ENCODE results near the gene HNRNPAB. TPM values are rescaled to one million over a fixed set of nuclear protein-coding genes. Genes with fewer than 3 reads are reported as not detected.
A peak's percentile ranks its signal among the peaks of the same experiment; 100 is the strongest.
"Not testable (repeated sequence)": the region's sequence is repeated elsewhere in the genome, so short reads cannot be mapped to it uniquely, and the experiment has no call there.

The HNRNPAB gene
- total RNA-seq, 1 donor, result 40.9 TPM

DNA sequence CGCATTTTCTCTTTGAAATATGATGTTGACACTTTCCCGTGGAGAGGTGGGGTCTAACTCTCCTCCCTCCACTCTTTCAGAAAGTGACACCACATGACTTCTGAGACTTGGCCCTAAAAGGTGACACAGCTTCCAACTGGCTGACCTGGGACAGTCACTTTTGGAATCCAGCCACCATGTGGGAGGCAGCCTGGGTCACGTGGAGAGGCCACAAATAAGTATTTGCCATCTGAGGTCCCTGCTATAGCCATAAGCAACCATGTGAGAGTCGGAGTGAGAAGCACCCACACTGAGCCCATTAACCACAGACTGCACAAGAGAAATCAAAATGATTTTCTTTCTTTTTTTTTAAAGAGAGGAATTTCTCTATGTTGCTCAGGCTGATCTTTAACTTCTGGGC lies 32.3 kb downstream of the HNRNPAB start:
- no peak overlapping the region for H3K27ac ChIP-seq (ENCODE audit: low read depth, low read length)
- TF ChIP-seq, protein P1, sequence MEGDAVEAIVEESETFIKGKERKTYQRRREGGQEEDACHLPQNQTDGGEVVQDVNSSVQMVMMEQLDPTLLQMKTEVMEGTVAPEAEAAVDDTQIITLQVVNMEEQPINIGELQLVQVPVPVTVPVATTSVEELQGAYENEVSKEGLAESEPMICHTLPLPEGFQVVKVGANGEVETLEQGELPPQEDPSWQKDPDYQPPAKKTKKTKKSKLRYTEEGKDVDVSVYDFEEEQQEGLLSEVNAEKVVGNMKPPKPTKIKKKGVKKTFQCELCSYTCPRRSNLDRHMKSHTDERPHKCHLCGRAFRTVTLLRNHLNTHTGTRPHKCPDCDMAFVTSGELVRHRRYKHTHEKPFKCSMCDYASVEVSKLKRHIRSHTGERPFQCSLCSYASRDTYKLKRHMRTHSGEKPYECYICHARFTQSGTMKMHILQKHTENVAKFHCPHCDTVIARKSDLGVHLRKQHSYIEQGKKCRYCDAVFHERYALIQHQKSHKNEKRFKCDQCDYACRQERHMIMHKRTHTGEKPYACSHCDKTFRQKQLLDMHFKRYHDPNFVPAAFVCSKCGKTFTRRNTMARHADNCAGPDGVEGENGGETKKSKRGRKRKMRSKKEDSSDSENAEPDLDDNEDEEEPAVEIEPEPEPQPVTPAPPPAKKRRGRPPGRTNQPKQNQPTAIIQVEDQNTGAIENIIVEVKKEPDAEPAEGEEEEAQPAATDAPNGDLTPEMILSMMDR (IDR thresholded peaks at IDR 0.05; ENCODE audit: extremely low read depth, low read depth, low read length), result no peak
- no peak overlapping the region for H3K4me2 ChIP-seq (ENCODE audit: insufficient read depth, low read length)
- no peak overlapping the region for H3K4me3 ChIP-seq (ENCODE audit: insufficient read depth, low read length)
- H4K20me1 ChIP-seq (ENCODE audit: insufficient read depth, low read length), result no peaks in the 10 kb centered on the region
- H3K27me3 ChIP-seq (ENCODE audit: insufficient read depth, low read length), result no peaks in the 10 kb centered on the region
- peak; percentile 1 for DNase-seq (ENCODE audit: insufficient read length, low spot score, missing footprints)
- peaks cover 4% of the 10 kb centered on the region for H3K79me2 ChIP-seq (ENCODE audit: insufficient read depth, low read length)
- no peaks in the 10 kb centered on the region for H3K36me3 ChIP-seq (ENCODE audit: insufficient read depth, low read length)
- no peaks in the 10 kb centered on the region for H3K9me3 ChIP-seq (ENCODE audit: low read depth, low read length)
- no peak overlapping the region for H2AFZ ChIP-seq (ENCODE audit: low read length)
- peaks cover 11% of the 10 kb centered on the region for H3K4me1 ChIP-seq (ENCODE audit: insufficient read depth, low read length)

GRCh38 chr5:178237431-178238312 lies 33.3 kb downstream of the HNRNPAB start:
- H2AFZ ChIP-seq (ENCODE audit: low read length), result no peak overlapping the region

GRCh38 chr5:178238313-178238635 lies 33.9 kb downstream of the HNRNPAB start:
- Histone ChIP-seq H3K36me3 (ENCODE audit: insufficient read depth, low read length) (no peaks in the 10 kb centered on the region), H3K4me3 (ENCODE audit: insufficient read depth, low read length) (no peak overlapping the region), H3K4me1 (ENCODE audit: insufficient read depth, low read length) (peaks cover 9% of the 10 kb centered on the region), H3K27ac (ENCODE audit: low read depth, low read length) (no peak overlapping the region), H4K20me1 (ENCODE audit: insufficient read depth, low read length) (no peaks in the 10 kb centered on the region), H2AFZ (ENCODE audit: low read length) (no peak overlapping the region), H3K27me3 (ENCODE audit: insufficient read depth, low read length) (no peaks in the 10 kb centered on the region), H3K4me2 (ENCODE audit: insufficient read depth, low read length) (no peak overlapping the region), H3K79me2 (ENCODE audit: insufficient read depth, low read length) (no peaks in the 10 kb centered on the region), H3K9me3 (ENCODE audit: low read depth, low read length) (no peaks in the 10 kb centered on the region)
- TF ChIP-seq, protein P1 (IDR thresholded peaks at IDR 0.05; ENCODE audit: extremely low read depth, low read depth, low read length), result no peak
- peak; percentile 51 for DNase-seq (ENCODE audit: insufficient read length, low spot score, missing footprints)

More at GRCh38 chr5:178237431-178238312, 33.3 kb downstream of the HNRNPAB start:
- DNase-seq (ENCODE audit: insufficient read length, low spot score, missing footprints), result peak; percentile 89
- Histone ChIP-seq H3K36me3 (ENCODE audit: insufficient read depth, low read length) (no peaks in the 10 kb centered on the region), H4K20me1 (ENCODE audit: insufficient read depth, low read length) (no peaks in the 10 kb centered on the region), H3K27ac (ENCODE audit: low read depth, low read length) (no peak overlapping the region), H3K27me3 (ENCODE audit: insufficient read depth, low read length) (no peaks in the 10 kb centered on the region), H3K79me2 (ENCODE audit: insufficient read depth, low read length) (no peaks in the 10 kb centered on the region), H3K4me3 (ENCODE audit: insufficient read depth, low read length) (no peak overlapping the region), H3K4me1 (ENCODE audit: insufficient read depth, low read length) (peaks cover 9% of the 10 kb centered on the region), H3K9me3 (ENCODE audit: low read depth, low read length) (no peaks in the 10 kb centered on the region), H3K4me2 (ENCODE audit: insufficient read depth, low read length) (no peak overlapping the region)
- TF ChIP-seq, protein P1 (IDR thresholded peaks at IDR 0.05; ENCODE audit: extremely low read depth, low read depth, low read length), result no peak

DNA sequence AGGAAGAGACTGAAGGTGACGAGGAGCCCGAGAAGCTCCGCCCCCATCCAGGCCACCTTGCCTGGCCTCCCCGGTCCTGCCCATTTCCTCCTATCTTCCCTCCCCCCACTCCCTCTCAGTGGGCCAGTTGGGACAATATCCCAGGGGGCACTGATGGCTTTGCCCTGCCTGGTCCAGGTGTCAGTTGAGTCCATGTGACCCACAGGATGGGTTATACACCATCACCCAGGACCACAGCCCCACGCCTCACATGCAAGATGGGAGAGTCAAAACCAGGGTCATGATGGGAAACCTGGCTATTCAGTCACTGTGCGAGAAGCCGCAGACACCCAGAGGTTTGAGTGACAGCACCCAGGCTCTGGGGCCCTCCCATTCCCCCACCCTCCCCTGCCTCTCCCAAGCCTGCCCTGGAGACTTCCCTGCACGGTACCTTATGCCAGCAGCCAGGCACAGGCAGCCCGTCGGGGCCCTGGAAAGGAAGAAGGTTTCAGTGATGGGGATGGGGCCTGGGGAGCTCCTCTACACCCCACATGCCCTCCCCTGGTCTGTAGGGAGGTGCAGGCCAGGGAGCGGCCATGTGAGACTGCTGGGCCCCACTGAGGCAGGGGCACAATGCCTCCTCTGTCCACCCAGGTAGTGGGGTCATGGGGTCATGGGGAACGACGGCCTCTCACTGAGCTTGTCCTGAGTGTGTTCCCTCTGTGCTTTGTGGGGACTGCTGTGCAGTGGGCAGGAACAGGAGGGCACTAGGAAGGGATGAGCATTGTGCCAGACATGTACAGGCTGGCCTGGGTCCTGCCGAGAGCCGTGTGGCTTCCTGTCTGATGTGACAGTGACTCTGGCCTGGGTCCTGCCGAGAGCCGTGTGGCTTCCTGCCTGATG lies 34.6 kb downstream of the HNRNPAB start:
- no peak overlapping the region for H3K4me3 ChIP-seq (ENCODE audit: insufficient read depth, low read length)
- no peaks in the 10 kb centered on the region for H3K27me3 ChIP-seq (ENCODE audit: insufficient read depth, low read length)
- no peaks in the 10 kb centered on the region for H3K9me3 ChIP-seq (ENCODE audit: low read depth, low read length)
- no peaks in the 10 kb centered on the region for H3K36me3 ChIP-seq (ENCODE audit: insufficient read depth, low read length)
- H3K79me2 ChIP-seq (ENCODE audit: insufficient read depth, low read length), result no peaks in the 10 kb centered on the region
- H3K4me2 ChIP-seq (ENCODE audit: insufficient read depth, low read length), result no peak overlapping the region
- no peak overlapping the region for H2AFZ ChIP-seq (ENCODE audit: low read length)
- H4K20me1 ChIP-seq (ENCODE audit: insufficient read depth, low read length), result no peaks in the 10 kb centered on the region
- peak; percentile 77 for DNase-seq (ENCODE audit: insufficient read length, low spot score, missing footprints)
- H3K4me1 ChIP-seq (ENCODE audit: insufficient read depth, low read length), result peaks cover 9% of the 10 kb centered on the region
- TF ChIP-seq, protein P1 (IDR thresholded peaks at IDR 0.05; ENCODE audit: extremely low read depth, low read depth, low read length), result no peak
- H3K27ac ChIP-seq (ENCODE audit: low read depth, low read length), result no peak overlapping the region

DNA sequence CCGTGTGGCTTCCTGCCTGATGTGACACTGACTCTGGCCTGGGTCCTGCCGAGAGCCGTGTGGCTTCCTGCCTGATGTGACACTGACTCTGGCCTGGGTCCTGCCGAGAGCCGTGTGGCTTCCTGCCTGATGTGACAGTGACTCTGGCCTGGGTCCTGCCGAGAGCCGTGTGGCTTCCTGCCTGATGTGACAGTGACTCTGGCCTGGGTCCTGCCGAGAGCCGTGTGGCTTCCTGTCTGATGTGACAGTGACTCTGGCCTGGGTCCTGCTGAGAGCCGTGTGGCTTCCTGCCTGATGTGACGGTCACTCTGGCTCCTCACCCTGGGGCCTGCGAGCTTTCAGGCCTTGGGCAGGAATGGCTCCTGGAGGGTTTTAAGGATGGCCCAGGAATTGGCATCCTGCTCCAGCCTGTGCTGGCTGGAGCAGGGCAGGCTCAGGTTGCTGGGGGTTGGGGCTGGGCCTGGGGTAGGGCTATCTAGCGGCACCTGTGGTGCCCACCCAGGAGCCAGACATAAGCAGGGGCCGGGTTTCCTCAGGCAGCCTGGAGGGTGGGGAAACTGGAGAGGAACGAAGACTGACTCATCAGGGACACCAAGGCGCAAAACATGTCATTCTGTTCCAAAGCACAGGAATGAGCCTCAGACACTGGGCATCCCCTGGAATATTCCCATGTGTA lies 35.4 kb downstream of the HNRNPAB start:
- DNase-seq (ENCODE audit: insufficient read length, low spot score, missing footprints), result peak; percentile 67

More for the DNA sequence above, 35.4 kb downstream of the HNRNPAB start:
- H3K36me3 ChIP-seq (ENCODE audit: insufficient read depth, low read length); H4K20me1 ChIP-seq (ENCODE audit: insufficient read depth, low read length); H3K4me1 ChIP-seq (ENCODE audit: insufficient read depth, low read length); H3K9me3 ChIP-seq (ENCODE audit: low read depth, low read length); H3K4me2 ChIP-seq (ENCODE audit: insufficient read depth, low read length); H3K27ac ChIP-seq (ENCODE audit: low read depth, low read length); H3K27me3 ChIP-seq (ENCODE audit: insufficient read depth, low read length); H2AFZ ChIP-seq (ENCODE audit: low read length); H3K79me2 ChIP-seq (ENCODE audit: insufficient read depth, low read length); H3K4me3 ChIP-seq (ENCODE audit: insufficient read depth, low read length): not testable (repeated sequence)
